Fibroblast of skin of back (primary cell): ENCODE measurements around the gene NME4.
"Not testable (repeated sequence)": the region's sequence is repeated elsewhere in the genome, so short reads cannot be mapped to it uniquely, and the experiment has no call there.

Source experiments
- DNase-seq: peaks from one replicate; pipeline ENCODE4 v3.0.0-alpha.2; 2013

NME4 gene

DNA sequence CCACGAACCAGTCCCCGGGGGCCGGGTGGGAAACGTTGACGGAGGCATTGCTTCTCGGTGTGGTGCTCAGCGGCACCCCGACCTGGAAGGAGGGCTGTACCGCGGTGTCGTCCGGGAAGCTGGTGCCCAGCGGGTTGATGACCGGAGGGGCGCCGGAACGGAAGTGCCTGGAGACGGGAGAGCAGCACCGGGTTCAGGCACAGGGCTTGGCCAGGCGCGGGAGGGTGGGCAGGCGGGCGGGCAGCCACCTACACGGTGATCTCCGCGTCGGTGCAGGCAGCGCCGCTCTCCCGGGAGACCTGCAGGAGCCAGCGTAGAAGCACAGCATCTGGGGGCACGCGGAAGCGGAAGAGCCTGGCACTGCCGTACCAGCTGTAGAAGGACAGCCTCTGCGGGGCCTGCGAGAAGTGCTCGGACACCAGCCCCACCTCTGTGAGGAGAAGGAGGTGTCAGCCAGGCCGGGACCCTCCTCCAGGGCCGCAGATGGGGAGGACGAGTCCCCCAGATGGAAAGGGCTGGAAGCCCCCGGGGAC lies 19.5 kb upstream of the NME4 start:
- DNase-seq = no peak

DNA sequence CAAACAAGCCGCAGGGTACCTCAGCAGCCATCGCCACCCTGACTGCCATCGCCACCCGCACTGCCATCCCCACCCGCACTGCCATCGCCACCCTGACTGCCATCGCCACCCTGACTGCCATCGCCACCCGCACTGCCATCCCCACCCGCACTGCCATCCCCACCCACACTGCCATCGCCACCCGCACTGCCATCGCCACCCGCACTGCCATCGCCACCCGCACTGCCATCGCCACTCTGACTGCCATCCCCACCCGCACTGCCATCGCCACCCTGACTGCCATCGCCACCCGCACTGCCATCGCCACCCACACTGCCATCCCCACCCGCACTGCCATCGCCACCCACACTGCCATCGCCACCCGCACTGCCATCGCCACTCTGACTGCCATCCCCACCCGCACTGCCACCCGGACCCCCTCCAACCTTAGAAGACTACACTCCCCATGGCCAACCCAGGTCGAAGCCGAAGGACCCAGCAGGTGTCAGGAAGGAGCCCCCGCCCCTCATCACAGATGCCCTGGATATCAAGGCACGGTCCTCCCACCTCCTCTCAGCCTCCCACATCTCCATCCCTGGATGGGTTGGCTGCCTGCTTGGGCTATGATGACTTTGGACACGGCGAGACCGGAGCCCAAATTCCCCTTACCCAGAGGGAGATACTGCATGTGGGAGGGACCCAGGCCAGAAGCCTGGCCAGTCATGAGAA lies 18.7 kb upstream of the NME4 start:
- DNase-seq = not testable (repeated sequence)

DNA sequence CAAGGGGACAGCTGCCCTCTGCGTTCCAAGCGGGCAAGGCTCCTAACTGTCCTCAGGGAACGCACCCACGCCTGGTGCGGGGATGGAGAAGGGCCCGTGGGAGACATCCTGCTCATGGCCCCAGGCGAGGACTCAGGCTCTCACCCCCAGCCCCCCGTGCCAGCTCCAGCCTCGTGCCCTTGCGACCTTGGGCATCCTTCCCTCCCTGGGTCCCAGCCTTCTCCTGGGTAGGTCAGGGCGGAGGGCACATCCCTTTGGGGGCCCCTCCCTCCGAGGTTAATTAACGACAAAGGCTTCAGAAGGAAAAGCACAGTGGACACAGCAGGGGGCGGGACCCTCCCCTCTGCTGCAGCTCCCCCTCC lies 18.2 kb upstream of the NME4 start:
- DNase-seq = no peak

DNA sequence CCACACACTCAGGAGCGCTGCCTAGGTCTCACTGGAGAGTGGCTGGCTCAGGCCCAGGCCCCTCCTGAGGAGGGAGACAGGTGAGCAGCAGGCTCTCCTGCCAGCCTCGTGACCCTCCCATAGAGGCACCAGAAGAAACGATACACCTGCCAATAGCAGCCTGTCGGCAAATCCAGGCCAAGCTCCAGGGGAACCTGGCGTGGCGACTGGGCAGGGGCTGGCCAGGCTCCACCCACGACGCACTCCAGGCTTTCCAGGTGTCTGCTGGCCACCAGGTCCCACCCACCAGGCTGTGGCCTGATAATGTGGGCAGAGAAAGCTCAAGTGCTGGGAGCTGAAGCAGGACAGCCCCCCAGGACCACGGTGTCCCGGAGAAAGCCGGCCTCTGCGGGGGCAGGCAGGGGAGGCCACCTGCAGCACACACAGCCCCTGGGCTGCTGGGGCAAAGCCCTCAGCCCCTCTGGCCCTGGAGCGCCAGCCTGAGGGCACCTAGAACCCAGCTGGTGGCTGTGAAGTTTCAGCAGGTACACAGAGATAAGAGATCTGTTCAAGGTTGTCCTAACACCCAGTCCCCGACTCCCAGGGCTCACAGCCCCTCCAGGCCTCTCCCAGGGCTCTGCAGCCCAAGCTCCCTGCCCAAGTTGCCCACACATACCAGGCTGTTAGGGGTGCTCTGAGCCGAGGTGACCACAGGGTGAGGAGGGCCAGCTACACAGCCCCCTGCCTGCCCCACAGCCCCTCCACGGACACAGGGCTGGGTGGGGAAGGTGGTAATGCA lies 17.6 kb upstream of the NME4 start:
- no peak for DNase-seq

DNA sequence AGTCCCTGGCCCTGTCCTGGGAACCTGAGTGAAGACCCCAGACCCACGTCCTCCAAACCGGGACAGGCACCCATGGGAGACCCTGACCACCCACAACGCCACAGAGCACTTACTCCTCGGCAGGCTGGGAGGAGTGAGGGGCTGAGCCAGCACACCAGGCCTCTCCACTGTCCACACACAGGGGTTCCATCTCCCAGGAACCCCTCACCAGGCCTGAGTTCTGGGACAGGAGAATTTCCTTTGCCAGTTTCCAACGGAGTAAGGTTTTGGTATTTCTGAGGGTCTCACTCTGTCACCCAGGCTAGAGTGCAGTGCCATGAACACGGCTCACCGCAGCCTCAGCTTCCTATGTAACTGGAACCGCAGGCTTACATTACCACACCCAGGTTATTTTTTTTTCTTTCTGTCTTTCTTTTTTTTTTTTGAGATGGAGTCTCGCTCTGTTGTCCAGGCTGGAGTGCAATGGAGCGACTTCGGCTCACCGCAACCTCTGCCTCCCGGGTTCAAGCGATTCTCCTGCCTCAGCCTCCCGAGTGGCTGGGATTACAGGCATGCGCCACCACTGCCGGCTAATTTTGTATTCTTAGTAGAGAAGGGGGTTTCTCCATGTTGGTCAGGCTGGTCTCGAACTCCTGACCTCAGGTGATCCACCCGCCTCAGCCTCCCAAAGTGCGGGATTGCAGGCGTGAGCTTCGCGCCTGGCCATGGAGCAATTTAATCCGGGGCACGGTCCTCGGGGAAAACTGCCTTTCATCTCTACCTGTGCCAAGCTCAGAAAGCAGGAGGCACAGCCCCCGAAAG lies 16.8 kb upstream of the NME4 start:
- no peak for DNase-seq

DNA sequence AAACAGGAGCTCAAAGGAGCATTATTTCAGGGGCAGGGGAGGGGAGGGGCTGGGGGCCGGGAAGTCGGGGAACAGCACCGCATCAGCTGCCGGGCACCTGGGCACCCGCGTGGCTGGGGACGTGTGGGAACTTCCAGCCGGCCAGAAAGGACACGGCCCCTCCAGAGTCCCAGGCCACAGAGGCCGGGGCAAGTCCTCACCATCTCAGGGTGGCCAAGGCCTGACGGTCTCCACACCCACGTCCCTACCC lies 16.3 kb upstream of the NME4 start:
- DNase-seq = no peak

DNA sequence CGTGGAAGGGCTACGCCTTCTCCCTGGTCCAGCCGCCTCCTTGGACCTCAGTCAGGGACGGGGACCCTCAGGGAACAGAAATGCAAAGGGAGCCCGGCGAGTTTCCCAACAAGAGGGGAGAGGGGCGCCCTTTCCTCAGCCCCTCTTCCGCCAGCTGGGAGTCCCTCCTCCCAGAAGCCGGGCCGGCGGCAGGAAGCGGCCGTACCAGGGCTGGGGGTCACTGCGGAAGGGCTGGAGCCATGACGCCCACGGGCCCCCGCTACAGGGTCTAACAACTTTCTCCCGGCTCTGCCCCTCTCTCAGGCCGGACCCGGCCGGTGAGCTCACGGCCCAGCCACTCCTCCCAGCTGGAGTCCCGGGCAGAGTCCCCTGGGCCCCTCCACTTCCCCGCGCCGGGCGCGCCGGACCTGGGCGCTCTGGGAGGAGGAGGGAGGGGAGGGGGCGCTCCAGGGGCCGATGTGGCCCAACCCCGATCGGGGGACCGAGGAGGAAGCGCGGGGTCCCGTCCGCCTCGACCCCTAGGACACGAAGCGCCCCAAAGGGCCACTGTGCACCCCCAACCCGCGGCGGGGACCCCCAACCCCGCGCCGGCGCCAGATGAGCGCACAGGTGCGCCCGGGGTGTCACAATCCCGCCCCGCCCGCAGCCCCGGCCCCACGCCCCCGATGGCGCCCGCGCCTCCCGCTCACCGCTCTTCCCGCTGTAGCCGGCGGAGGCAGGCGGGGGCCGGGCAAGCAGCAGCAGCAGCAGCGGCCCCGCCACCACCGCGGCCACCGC lies 15.8 kb upstream of the NME4 start:
- DNase-seq = peak; percentile 15

DNA sequence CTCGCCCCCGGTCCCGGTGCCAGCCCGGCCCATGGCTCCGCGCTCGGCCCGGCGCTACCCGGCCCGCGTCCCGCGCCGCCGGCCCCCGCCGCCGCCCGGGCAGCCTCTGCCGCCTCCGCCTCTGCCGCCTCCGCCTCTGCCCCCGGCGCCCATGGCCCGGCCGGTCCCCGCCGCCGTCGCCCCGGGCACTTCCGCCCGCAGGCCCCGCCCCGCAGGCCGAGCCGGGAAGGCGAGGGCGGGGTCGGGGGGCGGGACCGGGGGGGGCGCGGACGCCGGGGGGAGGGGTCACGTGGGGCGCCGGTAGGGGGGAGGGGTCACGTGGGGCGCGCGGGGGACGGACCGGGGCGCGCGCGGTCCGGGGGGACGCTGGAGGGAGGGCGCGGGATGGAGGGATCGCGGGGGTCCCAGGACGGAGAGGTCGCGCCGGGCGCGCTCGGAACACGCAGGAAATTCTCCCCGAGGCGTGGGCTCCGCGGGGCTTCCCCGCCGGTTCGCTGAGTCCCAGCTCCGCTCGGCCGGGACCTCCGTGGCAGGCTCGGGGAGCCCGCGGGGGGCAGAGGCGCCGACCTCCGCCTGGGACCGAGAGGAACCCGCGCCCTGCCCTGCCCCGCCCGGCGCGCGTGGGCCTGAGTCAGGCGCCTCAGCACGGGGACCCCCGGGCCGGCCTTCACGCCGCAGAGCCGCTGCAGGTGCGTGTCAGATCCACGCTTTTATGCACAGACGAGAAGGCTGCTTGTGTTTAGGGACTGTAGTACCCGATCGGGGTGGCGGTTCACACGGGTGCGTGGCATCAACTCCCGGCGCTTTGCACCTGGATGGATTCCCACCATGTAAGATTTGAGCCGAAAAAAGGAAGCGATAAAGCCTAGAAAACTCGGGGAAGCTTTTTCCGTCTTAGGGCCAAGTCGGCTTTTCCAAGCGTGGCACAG lies 14.9 kb upstream of the NME4 start, which contains the start of gene PGAP6:
Gene PGAP6 (minus strand): TSS at position 190 of the 929 bp plus-strand sequence. CDS start 157 bp downstream, at position 33.
- peak; percentile 65 for DNase-seq

DNA sequence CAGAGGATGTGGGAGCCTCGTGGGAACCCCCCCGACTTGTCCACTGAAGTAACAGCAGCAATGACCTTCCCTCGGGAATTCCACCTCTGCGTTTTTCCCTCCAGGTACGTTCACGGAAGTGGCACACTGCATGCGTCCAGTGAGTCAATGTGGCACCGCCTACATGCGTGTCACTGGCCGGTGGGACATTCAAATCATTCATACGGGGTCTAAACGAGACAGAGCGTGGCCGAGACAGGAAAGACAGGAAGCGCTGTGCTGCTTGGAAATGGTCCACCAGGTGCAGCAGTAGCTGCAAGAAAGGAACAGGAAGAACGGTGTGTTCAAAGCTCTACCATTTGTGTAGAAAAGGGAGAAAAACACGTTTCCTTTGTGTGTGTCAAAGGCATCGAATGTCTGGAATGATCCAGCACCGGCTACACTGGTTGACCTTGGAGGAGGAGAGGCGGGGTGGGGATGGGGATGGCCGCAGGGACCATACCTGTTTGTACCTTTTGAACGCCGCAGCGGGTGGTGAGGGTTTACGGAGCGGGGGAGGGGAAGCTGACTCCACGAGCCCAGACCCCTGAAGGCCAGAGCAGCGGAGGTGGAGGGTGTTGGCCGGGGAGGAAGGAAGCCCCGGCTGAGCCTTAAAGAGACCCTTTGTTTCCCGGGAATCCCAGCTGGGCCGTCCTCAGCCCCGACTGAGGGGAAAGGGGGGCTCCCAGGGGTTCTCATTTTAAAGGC lies 13.5 kb upstream of the NME4 start:
- no peak for DNase-seq

DNA sequence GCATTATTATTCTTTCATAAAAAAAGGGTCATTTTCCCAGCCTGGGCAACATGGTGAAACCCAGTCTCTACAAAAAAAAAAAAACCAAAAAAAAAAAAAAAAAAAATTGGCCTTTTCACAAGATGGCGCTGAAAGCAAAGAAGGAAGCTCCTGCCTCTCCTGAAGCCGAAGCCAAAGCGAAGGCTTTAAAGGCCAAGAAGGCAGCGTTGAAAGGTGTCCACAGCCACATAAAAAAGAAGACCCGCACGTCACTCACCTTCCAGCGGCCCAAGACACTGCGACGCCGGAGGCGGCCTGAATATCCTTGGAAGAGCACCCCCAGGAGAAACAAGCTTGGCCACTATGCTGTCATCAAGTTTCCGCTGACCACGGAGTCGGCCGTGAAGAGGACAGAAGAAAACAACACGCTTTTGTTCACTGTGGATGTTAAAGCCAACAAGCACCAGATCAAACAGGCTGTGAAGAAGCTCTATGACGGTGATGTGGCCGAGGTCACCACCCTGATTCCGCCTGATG lies 10.3 kb upstream of the NME4 start:
- DNase-seq = no peak

DNA sequence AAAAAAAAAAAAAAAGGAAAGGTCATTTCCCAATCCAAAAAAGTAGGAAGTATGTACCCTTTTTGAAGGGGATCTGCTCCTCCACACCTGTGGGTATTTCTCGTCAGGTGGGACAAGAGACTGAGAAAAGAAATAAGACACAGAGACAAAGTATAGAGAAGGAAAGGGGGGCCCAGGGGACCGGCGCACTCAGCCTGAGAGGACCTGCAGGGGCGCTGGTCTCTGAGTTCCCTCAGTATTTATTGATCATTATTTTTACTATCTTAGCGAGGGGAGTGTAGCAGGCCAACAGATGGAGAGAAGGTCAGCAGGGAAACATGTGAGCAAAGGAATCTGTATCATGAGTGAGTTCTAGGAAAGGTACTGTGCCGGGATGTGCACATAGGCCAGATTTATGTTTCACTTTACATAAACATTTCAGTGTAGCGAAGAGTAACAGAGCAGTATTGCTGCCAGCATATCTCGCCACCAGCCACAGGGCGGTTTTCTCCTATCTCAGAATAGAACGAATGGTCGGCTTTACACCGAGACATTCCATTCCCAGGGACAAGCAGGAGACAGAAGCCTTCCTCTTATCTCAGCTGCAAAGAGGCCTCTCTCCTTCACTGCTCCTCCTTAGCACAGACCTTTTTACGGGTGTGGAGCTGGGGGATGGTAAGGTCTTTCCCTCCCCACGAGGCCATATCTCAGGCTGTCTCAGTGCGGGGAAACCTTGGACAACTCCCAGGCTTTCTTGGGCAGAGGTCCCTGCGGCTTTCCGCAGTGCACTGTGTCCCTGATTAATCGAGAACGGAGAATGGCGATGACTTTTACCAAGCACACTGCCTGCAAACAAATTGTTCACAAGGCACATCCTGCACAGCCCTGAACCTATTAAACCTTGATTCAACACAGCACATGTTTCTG lies 9.0 kb upstream of the NME4 start:
- not testable (repeated sequence) for DNase-seq

DNA sequence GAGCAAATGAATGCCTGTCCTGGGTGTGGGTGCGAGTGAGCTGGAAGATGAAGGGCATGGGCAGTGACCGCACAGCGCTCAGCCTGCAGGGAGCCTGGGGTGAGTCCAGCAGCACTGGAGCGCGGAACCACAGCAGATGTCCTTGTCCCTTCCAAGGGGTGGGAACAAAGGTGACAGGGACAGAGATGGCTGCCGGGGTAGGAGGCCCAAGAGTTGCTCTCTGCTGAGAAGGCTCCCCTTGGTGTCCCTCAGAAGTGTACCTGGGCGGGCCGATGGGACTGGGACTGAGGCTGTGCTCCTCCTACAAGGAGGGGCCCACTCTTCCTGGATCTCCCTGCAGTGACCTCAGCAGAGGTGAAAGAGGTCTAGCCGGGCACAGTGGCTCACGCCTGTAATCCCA lies 7.6 kb upstream of the NME4 start:
- no peak for DNase-seq

DNA sequence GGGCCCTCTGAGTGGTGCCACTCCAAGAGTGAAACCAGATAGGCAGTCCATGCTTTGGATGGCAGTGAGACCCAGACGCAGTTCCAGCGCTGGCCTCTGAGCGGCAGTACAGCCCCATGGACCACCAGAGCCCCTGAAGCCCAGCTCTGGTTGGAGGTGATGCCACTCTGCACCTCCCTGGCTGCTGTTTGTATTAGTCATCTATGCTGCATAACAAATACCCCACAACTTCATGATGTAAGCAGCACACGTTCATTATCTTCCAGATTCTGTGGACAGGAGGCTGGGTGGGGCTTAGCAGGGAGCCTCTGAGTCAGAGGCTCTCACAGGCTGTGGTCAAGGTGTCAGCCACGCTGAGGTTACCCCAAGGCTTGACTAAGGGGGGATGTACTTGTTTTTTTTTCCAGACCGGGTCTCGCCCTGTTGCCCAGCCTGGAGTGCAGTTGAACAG lies 5.1 kb upstream of the NME4 start:
- DNase-seq = peak; percentile 73

DNA sequence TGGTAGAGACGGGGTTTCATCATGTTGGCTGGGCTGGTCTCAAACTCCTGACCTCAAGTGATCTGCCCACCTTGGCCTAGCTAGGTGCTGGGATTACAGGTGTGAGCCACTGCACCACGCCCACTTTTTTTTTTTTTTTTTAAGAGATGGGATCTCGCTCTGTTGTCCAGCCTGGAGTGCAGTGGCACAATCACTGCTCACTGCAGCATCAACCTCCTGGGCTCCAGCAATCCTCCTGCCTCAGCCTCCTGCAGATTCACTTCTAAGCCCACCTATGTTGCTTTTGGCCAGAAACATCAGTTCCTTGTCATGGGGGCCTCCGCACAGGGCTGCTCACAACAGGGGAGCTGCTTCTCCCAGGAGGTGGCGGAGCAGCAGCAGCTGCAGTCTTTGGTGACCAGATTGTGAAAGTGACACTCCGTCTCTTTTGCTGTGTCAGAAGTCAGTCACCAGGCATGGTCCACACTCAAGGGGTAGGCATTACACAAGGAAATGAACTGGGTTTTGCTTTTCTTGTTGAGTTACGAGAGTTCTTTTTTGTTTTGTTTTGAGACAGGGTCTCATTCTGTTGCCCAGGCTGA lies 4.5 kb upstream of the NME4 start:
- no peak for DNase-seq

DNA sequence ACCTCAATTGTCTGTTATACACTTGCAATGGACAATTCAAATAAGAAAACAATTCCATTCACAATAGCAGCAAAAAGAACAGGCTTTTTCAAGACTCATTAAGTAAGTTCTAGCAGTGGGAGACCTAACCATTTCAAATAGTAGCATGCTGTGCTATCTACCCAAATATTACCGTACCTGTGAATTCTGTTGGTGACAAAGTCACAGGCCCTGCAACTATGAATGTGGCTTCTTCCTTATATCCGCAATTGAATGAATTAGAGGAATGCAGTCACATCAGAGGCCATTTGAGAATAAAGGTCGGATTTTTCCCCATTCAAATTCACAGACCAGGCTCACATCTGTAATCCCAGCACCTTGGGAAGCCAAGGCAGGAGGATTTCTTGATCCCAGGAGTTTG lies 800 bp upstream of the NME4 start:
- no peak for DNase-seq

DNA sequence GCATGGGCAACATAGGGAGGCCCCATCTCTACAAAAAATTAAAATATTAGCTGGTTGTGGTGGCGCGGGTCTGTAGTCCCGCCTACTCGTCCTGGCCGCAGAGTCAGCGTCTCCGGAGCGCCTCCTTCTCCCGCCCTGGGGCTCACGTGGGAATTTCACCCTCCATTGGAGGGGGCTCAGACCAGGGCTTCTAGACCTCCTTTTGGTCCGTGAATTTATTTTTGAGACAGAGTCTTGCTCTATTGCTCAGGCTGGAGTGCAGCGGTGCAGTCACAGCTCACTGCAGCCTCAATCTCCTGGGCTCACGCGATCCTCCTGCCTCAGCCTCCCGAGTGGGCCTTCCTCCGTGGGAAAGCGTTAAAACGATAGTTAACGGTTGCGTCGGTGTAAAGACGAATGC lies 394 bp upstream of the NME4 start:
- DNase-seq = peak; percentile 66

DNA sequence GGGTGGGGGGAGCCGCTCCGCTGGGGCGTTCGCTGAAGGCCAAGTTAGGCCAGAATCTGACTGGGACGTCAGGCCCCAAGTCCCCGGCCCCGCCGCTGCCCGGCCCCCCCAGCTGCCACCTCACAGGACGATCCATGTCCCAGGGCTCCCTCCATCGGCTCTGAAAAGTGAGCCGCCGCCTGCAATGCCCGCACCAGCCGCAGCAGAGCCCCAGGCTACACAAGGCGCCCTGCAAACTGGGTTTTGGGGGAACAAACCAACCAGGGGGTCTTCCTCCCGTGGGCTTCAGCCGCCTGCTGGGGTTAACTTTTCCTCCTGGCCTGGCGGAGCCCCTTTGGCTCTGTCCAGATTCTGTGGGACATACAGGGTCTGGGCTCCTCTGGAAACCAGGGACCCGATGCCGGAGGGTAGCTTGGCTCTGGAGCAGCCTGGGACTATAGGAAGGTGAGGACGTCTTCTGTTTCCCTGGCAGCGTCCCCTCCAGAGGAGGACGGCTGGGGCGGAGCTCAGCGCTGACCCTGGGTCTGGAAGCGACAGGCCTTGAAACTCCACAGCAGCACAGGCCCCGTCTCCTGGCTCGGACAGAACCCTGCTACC lies 835 bp downstream of the NME4 start:
- DNase-seq = peak; percentile 78

DNA sequence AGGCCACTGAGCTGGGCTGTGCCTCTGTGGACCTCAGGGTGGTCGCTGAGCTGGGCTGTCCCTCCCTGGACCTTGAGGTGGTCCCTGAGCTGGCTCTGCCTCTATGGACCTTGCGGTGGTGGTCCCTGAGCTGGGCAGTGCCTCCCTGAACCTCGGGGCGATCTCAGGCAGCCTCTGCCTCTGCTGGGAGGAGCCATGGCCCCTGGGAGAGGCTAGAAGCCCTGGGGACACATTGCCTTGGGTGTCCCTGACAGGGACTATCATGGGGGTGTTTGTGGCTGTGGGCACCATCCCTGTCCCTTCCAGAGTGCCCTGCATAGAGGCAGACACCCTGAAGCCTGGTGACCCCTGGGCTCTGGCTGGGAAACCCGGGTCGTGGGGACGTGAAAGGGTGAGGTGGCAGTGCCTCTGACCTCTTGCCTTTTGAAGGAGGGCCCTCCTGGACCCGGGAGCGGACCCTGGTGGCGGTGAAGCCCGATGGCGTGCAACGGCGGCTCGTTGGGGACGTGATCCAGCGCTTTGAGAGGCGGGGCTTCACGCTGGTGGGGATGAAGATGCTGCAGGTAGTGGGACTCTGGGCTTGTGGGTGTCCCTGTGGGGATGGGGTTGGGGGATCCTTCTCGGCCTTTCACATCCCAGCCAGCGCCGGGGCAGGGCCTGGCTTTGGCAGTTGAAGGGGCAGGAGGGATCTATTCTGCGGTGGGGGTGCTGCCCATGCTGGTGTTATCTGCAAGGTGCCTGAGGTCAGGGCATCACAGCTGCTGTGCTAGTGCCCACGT lies 1.8 kb downstream of the NME4 start:
- DNase-seq = no peak
